NCI-H524 (cell line): ENCODE measurements around the gene GOLGA6L2.
"Not testable (repeated sequence)": the region's sequence is repeated elsewhere in the genome, so short reads cannot be mapped to it uniquely, and the experiment has no call there.

Experiments
- DNase-seq, 2 experiments: peaks; one replicate each; lab custom pipeline; 2025; lab: John Stamatoyannopoulos, UW

GOLGA6L2 gene, protein sequence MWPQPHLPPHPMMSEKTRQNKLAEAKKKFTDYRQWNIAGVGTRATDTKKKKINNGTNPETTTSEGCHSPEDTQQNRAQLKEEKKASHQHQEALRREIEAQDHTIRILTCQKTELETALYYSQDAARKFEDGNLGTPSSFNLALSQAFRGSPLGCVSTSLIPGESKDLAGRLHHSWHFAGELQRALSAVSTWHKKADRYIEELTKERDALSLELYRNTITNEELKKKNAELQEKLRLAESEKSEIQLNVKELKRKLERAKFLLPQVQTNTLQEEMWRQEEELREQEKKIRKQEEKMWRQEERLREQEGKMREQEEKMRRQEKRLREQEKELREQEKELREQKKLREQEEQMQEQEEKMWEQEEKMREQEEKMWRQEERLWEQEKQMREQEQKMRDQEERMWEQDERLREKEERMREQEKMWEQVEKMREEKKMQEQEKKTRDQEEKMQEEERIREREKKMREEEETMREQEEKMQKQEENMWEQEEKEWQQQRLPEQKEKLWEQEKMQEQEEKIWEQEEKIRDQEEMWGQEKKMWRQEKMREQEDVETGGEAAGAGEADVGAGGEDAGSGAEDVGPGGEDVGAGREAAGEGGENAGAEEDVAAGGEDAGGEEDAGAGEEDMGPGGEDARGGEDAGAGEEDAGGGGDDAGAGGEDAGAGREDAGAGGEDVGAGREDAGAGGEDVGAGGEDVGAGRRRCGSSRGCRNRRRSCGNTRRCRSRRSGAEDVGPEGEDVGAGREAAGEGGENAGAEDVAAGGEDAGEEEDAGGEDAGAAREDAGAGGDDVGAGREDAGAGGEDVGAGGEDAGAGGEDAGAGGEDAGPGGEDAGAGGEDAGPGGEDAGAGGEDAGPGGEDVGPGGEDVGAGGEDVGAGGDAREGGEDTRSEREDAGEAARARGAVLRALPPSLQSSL

DNA sequence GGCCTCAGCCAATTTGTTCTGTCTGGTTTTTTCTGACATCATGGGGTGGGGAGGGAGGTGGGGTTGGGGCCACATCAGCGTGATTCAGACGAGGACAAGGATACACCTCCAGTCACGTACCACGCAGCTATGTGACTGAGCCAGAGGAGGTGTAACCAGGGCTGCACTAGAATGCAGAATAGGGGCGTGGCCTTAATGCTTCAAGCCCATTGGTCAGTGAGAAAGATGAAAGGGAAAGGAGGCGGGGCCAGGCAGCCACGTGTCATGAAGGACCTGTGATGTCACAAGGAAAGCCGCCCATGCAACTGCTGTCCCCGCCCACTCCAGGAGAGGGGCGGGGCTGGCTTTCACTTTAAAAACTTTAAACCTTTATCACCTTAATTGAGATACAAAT lies at the start of gene GOLGA6L2:
Gene GOLGA6L2, minus strand, starts transcription at position 137 of the 394 bp plus-strand sequence. Its CDS starts 62 bp downstream, at position 75.
- DNase-seq = no peak

DNA sequence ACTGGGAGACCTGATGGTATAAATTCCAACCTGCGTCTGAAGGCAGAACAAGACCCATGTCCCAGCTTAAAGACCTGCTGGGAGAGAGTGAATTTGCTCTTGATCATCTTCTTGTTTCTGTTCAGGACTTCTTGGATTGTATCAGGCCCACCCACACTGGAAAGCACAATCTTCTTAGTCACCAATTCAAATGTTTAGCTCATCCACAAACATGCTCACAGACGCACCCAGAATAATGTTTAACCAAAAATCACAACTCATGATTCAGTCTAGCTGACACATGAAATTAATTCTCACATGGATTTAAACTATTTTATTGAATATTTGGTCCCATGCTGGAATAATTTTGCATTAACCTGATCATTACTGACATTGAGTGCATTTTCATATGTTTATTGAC lies 37.8 kb upstream of the GOLGA6L2 start:
- DNase-seq = no peak

DNA sequence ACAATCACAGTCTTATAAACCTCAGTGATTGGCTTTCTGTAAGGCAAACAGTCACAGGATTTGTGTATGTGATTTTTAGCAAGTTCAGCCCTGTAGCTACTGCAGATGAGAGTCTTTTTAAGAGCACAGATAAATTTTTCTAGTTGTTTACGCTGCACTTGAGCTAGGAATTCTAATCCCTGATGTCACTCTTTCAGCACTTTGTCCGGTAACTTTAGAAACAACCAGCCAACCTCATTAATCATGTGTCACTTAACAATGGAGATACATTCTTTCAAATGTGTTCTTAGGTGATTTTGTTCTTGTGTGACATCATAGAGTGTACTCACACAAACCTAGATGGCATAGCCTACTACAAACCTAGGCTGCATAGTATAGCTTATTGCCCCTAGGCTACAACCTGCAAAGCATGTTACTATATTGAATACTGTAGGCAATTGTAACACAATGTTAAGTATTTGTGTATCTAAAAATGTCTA lies 36.8 kb upstream of the GOLGA6L2 start:
- no peak for DNase-seq

DNA sequence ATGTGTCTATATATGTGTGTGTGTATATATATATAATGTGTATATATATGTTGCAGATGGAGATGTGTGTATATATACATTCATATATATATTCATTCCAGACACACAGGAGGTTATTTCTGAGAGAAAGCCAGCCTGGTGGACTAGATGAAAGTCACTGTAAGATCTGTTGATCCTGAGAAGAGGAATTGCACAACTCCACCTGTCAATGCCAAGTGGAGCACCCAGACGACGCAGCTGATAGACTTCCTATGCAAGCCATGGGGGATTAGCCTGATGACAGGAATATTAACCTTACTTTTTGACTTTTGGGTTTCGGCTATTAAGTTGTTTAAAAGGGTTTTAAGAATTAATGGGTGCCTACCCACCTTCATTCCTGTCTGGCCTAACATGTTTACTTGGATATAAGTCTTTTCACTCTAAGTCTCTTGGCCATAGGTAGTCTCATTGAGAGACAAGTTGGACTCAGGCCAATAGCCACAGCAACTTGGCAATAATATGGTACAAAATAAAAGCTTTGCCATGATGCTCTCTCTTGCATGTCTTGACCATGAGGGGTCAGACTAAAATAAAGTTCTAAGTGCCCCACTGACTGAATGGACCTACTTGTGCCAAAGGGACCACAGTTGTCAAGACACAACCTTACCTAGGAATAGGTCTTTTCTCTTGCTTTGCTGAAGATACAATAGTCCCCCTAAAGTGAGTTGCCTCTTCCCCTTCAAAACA lies 35.9 kb upstream of the GOLGA6L2 start:
- no peak for DNase-seq

DNA sequence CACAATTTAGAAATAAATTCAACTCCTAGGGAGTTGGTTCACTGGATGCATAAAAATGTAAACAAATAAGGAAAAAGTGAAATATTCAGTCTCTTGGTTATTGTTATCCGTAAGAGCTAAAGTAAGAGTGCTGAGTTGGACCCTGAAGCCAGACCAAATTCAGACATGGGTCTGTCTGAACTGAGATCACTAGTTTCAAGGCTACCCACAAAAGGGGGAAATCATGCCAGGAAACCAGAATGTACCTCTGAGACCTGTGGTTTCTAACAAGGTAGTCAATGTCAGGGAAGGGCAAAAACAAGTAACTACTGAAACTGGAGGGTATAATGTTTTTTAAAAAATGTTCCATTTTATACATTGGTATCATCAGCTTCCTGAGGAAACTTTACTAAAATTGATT lies 35.2 kb upstream of the GOLGA6L2 start:
- no peak for DNase-seq

DNA sequence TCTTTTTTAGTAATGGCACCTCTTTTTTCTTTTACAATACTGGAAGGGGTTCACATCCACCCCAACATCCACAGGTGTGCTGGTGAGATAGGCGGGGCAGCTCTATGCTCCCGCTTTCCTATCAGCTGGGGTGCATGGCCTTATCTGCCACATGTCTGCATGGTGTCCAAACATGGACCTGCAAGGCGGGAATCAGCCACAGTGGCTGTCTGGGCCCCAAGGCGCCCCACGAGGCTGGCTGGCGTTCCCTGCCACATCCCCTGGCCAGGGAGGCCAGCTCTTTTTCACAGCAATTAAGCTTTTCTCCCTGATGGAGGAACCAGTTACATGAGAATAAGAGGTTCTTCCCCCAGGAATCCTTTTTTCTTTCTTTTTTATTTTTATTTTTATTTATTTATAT lies 30.9 kb upstream of the GOLGA6L2 start:
- DNase-seq = no peak

DNA sequence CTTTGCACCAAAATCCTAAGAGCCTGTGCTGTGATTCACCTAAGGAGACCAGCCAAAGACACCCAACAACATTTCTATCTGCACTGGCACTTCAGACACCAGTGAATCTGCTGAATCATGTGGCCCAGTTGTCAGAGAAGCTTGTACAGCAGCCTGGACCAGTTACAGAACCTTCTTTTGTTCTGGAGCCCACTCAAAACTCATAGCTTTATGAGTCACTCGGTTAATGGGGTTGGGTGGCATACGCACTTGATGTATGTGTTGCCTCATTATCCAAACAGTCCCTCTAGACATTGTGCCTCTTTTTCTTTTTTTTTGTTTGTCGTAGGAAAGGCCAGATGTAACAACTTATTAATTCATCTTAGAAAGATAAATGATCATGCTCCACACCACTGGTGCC lies 25.6 kb upstream of the GOLGA6L2 start:
- DNase-seq = no peak

DNA sequence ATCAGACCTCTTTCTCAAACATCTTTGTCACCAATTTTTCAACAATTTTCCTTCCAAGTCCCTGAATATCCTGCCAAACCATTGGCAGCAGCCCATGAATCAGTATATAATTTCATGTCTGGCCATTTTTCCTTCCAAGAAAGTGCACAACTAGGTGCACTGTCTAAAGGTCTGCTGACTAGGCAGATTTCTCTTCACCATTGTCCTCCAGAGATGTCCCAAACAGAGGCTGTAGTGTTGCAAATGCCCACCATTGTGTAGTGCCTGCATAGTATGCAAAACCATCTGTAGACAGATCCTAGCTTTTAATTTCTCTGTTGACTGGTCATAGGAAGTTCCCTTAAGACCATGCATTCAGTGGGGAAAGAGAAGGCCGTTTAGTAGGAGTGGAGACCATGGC lies 25.0 kb upstream of the GOLGA6L2 start:
- DNase-seq = no peak

DNA sequence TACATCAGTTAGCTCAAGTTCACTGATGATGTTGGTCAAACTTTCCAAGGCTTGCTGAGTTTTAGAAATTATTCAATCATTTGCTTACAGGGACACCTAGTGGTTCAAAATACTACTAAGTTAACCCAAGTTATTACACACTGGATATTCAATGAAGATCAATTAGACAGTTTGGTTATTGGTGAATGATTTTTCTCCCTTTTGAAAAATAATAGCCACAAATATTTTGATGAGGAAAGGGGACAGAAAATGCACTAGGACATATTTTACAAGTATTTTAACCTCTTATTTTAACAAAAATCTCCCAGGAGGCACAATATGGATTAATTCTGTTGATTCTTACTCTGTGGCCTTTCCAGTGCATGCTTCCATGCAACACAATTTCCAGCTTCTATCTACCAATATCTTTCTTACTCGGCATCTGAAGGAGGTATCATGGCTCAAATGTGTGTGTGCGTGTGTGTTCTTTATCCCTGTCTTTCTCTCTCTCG lies 20.1 kb upstream of the GOLGA6L2 start:
- DNase-seq = peak in 1 of 2 experiments; percentile 76

DNA sequence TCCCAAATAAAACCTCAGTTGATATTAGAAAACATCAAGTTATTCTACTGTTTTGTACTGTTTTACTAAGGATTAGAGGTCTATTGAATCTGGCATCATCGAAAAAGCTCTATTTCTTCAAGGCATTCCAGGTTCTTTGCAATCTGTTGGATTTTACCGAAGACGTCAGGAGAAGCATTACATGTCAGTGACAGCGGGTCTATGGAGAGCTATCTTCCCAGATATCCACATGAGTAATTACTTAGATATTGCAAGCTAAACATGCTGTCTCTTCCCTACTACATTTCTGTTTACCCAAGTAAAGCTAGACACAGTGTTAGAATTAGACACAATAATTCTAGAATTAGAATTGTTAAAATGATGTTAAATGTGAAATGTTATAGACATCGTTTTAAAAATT lies 10.8 kb upstream of the GOLGA6L2 start:
- DNase-seq = no peak

DNA sequence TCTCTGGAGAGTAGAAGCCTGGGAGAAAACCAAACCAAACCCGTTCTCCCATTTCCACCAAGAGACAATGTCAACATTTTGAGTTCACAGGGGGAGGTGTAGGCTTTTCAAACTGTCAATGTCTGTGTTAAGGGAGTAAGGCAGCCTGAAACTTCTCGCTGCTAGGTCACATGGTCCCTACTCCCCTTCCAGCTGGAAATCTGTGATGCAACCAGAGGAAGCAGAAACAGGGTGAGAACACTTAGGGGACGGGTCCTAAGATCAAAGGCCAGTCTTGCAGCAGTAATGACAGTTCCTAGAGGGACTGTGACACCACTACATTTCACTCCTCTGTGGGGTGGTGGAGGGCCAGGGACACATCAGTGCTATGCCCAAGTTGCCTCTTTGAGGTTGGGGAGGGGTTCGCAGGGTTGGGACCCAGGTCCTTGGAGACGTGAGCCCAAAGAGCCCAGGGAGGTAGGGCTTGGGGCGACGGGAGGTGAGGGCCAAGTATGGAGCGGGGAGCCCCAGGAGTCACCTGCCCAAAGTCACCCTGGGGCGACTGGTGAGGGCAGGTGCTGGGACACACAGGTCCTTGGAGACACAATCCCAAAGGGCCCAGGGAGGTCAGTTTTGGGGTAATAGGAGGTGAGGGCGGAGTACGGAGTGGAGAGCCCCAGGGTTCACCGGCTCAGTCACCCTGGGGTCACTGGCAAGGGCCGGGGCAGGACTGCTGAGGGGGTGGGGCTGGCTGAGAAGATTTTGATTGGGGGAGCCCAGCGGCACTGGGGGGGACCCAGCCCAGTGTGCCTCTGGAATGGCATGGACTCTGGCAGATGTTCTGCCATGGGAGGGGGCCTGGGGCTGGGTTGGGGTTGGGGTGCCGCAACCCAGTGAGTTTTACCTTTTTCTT lies 582 bp downstream of the GOLGA6L2 start:
- DNase-seq = no peak

DNA sequence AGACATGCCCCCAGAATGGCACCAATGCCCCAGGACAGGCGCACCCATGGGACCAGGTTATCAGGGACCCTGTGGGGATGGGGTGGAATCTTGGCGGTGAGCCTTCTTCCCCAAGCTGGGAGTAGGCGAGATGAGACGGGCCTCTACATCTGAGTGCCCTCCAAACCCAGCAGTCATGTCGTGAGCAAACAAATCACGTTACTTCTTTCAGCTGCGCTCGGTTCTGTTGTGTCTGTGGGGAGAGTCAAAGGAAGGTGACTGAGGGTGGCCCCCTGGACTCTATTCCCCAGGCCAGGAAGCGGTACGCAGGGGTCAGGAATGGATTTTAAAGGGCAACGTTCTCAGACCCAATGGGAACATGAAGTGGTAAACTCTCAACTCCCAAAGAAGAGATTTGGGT lies 2.8 kb downstream of the GOLGA6L2 start:
- no peak for DNase-seq

DNA sequence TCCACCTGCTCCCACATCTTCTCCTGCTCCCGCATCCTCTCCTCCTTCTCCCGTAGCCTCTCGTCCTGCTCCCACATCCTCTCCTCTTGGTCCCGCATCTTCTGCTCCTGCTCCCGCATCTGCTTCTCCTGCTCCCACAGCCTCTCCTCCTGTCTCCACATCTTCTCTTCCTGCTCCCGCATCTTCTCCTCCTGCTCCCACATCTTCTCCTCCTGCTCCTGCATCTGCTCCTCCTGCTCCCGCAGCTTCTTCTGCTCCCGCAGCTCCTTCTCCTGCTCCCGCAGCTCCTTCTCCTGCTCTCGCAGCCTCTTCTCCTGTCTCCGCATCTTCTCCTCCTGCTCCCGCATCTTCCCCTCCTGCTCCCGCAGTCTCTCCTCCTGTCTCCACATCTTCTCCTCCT lies 5.8 kb downstream of the GOLGA6L2 start:
- no peak for DNase-seq

DNA sequence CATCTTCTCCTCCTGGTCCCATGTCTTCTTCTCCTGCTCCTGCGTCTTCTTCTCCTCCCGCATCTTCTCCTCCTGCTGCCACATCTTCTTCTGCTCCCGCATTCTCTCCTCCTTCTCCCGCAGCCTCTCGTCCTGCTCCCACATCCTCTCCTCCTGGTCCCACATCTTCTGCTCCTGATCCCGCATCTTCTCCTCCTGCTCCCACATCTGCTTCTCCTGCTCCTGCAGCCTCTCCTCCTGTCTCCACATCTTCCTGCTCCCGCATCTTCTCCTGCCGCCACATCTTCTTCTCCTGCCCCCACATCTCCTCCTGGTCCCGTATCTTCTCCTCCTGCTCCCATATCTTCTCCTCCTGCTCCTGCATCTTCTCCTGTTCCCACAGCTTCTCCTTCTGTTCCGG lies 6.4 kb downstream of the GOLGA6L2 start:
- no peak for DNase-seq

DNA sequence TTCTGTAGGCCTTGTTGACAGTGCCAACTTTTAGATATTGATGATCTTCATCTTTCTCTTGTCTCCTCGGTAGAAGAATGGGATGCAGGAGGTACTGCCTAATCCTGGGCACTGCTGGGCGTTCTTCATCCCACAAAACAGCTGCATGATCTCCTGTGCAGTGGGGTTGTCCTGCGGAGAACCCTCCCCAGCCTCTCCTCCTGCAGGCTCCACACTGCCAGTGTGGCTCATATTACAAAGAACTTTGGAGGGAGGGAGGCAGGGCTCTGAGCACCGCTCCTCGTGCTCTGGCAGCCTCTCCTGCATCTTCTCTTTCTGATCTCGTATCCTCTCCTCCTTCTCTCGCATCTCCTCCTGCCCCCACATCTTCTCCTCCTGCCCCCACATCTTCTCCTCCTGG lies 7.5 kb downstream of the GOLGA6L2 start:
- DNase-seq = no peak

DNA sequence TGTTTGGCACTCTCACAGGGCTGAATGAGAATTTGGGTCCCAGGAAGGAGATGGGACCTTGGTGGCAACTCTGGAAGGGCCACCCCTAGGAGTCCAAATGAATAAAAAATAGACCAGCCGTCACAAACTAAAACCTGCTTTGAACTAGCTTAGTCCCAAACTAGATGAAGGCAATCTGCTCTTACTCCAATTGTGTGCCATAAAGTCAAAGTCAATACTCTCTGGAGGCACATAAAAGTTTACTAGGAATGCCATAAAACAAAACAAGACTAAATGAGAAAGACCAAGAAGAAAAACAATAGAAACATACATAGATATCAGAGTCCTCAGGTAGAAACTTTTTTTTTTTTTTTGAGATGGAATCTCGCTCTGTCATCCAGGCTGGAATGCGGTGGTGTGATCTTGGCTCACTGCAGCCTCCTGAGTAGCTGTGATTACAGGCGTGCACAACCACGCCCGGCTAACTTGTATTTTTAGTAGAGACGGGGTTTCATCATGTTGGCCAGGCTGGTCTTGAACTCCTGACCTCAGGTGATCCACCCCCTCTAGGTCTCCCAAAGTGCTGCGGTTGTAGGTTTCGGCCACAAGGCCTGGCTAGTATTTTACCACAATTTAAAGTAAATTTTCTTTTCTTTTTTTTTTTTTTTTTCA lies 8.1 kb downstream of the GOLGA6L2 start:
- no peak for DNase-seq

DNA sequence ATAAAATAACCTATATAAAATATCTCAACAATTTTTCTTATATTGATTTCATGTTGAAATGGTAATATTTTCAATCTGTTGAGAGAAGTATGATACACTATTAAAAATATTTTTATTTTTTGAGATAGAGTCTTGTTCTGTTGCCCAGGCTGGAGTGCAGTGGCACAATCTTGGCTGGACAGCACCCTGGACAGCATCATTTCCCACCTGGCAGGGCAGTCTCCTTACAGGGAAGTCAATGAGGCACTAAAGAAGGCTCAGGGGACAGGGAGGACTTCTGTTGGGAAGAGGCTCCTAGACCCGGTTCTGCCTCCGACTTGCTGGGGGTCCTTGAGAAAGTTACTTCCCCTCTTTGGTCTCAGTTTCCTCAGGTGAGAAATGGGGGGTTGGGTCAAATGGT lies 9.4 kb downstream of the GOLGA6L2 start:
- DNase-seq = no peak

DNA sequence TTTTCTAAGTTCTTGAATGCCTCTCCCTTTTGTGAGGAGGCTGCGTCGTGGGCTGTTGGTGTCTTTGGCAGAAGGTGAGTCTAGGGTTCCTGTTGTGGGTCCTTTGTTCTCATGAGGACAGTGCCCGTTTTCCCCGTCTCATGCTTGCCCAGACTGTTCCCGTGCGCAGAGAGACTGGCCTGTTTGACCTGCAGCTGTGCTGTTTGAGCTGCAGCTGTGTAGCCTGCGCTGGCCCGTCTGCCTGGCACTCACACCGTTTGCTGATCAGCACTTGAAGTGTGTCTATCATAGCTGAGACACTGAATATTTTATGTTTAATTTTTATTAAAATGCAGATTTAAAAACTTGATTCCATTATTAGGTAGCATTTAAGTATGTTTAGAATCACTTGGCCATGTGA lies 9.9 kb downstream of the GOLGA6L2 start:
- no peak for DNase-seq

DNA sequence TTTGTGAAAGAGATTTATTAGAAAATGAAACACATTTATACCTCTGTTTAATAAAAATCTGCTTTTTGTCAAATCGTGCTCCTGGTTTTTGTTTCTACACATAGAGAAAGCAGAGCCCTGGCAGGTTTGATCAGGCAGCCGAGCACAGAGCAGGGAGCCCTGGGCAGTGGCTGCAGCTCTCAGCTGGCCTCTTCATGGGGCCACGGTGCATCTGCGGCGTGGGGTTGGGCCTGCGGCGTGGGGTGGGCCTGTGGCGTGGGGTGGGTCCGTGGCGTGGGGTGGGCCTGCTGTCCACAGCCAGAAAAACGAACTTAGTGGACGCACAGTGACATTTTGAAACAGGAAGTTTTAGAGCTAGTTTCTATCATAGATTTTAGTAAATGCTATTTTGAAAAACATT lies 10.6 kb downstream of the GOLGA6L2 start:
- no peak for DNase-seq

DNA sequence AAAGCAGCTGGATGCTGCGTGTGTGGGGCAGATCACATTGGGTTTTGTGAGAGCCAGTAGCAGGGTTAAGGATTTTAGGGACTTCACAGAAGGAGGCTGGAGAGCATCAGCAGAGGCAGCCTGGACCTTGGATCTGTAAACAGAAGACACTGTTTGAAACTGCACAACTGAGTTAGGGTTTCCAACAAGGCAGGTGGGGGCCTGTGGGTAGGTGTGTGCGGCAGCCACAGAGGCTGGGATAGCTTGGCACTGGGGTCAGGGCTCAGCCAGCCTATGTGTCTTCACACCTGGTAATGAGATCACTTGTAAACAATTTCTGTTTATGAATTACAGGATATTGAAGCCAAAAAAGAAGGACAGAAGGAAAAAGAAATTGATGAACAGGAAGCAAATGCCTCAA lies 12.3 kb downstream of the GOLGA6L2 start:
- not testable (repeated sequence) for DNase-seq

DNA sequence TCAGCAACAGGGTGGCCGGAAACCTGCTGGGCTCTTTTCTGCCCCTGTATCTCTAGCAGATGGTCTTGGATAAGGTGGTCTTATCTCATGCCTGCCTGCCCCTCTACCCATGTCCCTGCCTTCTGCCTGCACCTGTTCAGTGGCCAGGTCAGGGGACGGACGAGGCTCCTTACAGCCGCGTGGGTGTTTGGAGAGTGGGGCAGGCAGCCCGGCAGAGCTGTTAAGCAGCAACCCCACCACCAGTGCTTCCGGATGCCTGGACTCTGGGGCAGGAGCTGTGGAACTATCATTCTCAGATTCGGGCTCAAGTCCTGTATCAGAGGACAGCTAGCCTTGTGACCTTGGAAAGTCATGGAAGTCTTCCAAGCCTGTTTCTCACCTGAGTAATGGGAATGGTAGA lies 21.7 kb downstream of the GOLGA6L2 start:
- not testable (repeated sequence) for DNase-seq
